Myometrial cell (primary cell): ENCODE measurements around the gene USP25. TPM values are rescaled to one million over a fixed set of nuclear protein-coding genes. Genes with fewer than 3 reads are reported as not detected.

ENCODE experiments used
- total RNA-seq: library from RNA; depleted of rRNA; stranded (reverse); fragments of >200 nt; gene quantifications from 2 replicates; pipeline ENCODE4 v1.2.3, GENCODE V29; 2015

USP25 gene, protein sequence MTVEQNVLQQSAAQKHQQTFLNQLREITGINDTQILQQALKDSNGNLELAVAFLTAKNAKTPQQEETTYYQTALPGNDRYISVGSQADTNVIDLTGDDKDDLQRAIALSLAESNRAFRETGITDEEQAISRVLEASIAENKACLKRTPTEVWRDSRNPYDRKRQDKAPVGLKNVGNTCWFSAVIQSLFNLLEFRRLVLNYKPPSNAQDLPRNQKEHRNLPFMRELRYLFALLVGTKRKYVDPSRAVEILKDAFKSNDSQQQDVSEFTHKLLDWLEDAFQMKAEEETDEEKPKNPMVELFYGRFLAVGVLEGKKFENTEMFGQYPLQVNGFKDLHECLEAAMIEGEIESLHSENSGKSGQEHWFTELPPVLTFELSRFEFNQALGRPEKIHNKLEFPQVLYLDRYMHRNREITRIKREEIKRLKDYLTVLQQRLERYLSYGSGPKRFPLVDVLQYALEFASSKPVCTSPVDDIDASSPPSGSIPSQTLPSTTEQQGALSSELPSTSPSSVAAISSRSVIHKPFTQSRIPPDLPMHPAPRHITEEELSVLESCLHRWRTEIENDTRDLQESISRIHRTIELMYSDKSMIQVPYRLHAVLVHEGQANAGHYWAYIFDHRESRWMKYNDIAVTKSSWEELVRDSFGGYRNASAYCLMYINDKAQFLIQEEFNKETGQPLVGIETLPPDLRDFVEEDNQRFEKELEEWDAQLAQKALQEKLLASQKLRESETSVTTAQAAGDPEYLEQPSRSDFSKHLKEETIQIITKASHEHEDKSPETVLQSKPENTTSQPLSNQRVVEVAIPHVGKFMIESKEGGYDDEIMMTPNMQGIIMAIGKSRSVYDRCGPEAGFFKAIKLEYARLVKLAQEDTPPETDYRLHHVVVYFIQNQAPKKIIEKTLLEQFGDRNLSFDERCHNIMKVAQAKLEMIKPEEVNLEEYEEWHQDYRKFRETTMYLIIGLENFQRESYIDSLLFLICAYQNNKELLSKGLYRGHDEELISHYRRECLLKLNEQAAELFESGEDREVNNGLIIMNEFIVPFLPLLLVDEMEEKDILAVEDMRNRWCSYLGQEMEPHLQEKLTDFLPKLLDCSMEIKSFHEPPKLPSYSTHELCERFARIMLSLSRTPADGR
- 24.8 and 34.7 TPM in 2 replicates for total RNA-seq

DNA sequence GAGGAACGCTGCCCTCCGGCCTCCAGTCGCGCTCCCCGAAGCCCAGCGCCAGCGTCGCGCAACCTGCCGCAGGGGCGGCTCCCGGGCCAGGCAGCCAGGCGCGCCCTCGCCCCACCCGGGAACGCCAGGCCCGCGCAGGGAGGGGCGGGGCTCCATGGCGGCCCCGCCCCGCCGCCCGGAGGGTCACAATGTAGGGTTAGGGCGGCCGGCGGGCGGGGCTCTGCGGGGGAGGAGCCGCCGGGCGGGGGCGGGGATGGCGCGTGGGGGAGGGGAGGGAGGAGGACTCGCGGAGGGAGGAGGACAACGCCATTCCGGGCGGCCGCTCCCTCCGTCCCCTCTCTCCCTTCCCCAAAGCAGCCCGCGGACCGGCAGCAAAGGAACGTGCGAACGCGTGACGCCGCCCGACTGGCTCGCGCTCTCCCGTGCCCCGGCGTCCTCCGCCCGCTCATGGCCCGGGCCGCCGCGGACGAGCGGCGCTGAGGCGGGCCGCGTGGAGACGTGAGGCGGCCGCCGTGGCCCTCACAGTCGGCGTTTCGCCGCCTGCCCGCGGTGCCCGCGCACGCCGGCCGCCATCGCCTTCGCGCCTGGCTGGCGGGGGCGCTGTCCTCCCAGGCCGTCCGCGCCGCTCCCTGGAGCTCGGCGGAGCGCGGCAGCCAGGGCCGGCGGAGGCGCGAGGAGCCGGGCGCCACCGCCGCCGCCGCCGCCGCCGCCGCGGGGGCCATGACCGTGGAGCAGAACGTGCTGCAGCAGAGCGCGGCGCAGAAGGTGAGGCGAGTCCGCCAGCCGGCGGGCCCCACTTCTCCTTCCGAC is at the start of gene USP25:
TSS of gene USP25 (plus strand) at position 309 of the 810 bp plus-strand sequence. CDS start at position 721, 412 bp downstream.

